HepG2 (cell line): ENCODE results near the gene CORO1C. TPM values are rescaled to one million over a fixed set of nuclear protein-coding genes. Genes with fewer than 3 reads are reported as not detected.

Experiments
- BCL6 ChIP-seq: IDR thresholded peaks from 2 replicates; pipeline ENCODE4 v1.6.1; 2016; ENCODE audit warnings: missing genetic modification reagents, missing compliant biosample characterization
- BORCS8-MEF2B ChIP-seq: sonication (generic); formaldehyde crosslinking; IDR thresholded peaks from 2 replicates; pipeline ENCODE4 v1.8.0; 2022; ENCODE audit warnings: mild to moderate bottlenecking, missing genetic modification reagents
- BRCA1 ChIP-seq: sonication (generic); formaldehyde crosslinking; IDR thresholded peaks from 2 replicates; pipeline ENCODE4 v1.4.0; 2020; ENCODE audit warnings: missing genetic modification reagents
- CREB1 ChIP-seq, 2 experiments: fragments of 450-650 bp in 1 of 2; IDR thresholded peaks; 2 replicates each; pipeline ENCODE4 v1.6.1; 2016 to 2017; ENCODE audit warnings: control low read depth in 1 of 2, mild to moderate bottlenecking in 1 of 2, missing compliant biosample characterization in 1 of 2, missing genetic modification characterization in 1 of 2
- FOXJ3 ChIP-seq: sonication (generic); formaldehyde crosslinking; IDR thresholded peaks from 2 replicates; pipeline ENCODE4 v1.4.0; 2020; ENCODE audit warnings: missing genetic modification reagents, mild to moderate bottlenecking, borderline replicate concordance
- JDP2 ChIP-seq: sonication (generic); formaldehyde crosslinking; IDR thresholded peaks from 2 replicates; pipeline ENCODE4 v1.8.1; 2022; ENCODE audit warnings: missing genetic modification reagents, borderline replicate concordance
- KDM2A ChIP-seq: sonication (generic); formaldehyde crosslinking; IDR thresholded peaks from 2 replicates; pipeline ENCODE4 v1.4.0; 2020; ENCODE audit warnings: low read depth, missing genetic modification reagents, borderline replicate concordance
- MAFG ChIP-seq: sonication (generic); formaldehyde crosslinking; IDR thresholded peaks from 2 replicates; pipeline ENCODE4 v1.5.1; 2020; ENCODE audit warnings: mild to moderate bottlenecking, missing genetic modification reagents
- MBNL3 ChIP-seq: fragments of 250-450 bp; sonication (Bioruptor Pico); conservative IDR thresholded peaks from 2 replicates; pipeline ENCODE4 v1.8.0; 2022; ENCODE audit warnings: mild to moderate bottlenecking, inconsistent platforms
- MIER2 ChIP-seq: IDR thresholded peaks from 2 replicates; pipeline ENCODE4 v1.6.1; 2016; ENCODE audit warnings: missing biosample characterization, missing genetic modification reagents
- RFXAP ChIP-seq: sonication (generic); formaldehyde crosslinking; IDR thresholded peaks from 2 replicates; pipeline ENCODE4 v1.4.0; 2020; ENCODE audit warnings: missing genetic modification reagents, borderline replicate concordance
- UBTF ChIP-seq: sonication (generic); formaldehyde crosslinking; IDR thresholded peaks from 2 replicates; pipeline ENCODE4 v1.4.0; 2020; ENCODE audit warnings: mild to moderate bottlenecking, missing genetic modification reagents
- ZBTB40 ChIP-seq, 2 experiments: fragments of 450-650 bp in 1 of 2; sonication (generic) in 1 of 2; formaldehyde crosslinking in 1 of 2; IDR thresholded peaks; 2 replicates each; pipeline versions ENCODE4 v1.6.1 to v1.8.0; 2016 to 2022; ENCODE audit warnings: antibody characterized with exemption in 1 of 2, mild to moderate bottlenecking in 1 of 2, missing genetic modification reagents in 1 of 2
- ZNF121 ChIP-seq: sonication (generic); formaldehyde crosslinking; IDR thresholded peaks from 2 replicates; pipeline ENCODE4 v1.5.0; 2020; ENCODE audit warnings: mild to moderate bottlenecking, missing genetic modification reagents
- ZNF558 ChIP-seq: sonication (generic); formaldehyde crosslinking; IDR thresholded peaks from 2 replicates; pipeline ENCODE4 v1.9.0; 2022; ENCODE audit warnings: mild to moderate bottlenecking, missing genetic modification reagents, borderline replicate concordance
- ZNF644 ChIP-seq: IDR thresholded peaks from 2 replicates; pipeline ENCODE4 v1.6.1; 2016; ENCODE audit warnings: low read depth
- polyA plus RNA-seq, 8 experiments: library from polyadenylated mRNA; depleted of rRNA in 3 of 8; stranded (reverse) in 7 of 8; unstranded in 1 of 8; fragments of >200 nt; fragmentation: Illumina TruSeq in 4 of 8; extraction: Trizol in 4 of 8; gene quantifications; 2 replicates each; pipeline versions ENCODE4 v1.2.1 to v1.2.3, GENCODE V29; 2011 to 2016; ENCODE audit warnings: low read depth in 4 of 8, missing spikeins in 1 of 8, mixed read lengths in 1 of 8; ENCODE audit not compliant: insufficient read depth in 1 of 8
- total RNA-seq, 5 experiments: library from RNA; depleted of rRNA; stranded (reverse); fragments of >200 nt; fragmentation: Illumina TruSeq; extraction: Trizol; gene quantifications; 2 replicates each; pipeline ENCODE4 v1.2.3, GENCODE V29; 2016; ENCODE audit warnings: low read depth in 1 of 5
- TF ChIP-seq, protein P1 (sequence below): sonication (generic); formaldehyde crosslinking; IDR thresholded peaks from 2 replicates; pipeline ENCODE4 v1.5.1; 2020; ENCODE audit warnings: mild to moderate bottlenecking, missing genetic modification reagents, borderline replicate concordance

Gene CORO1C
- total and polyA plus RNA-seq, 2 of the 13 experiments (the other 11 are each of a cell fraction or from before 2014, with no cell fraction given) = 73.7 to 131 TPM

DNA sequence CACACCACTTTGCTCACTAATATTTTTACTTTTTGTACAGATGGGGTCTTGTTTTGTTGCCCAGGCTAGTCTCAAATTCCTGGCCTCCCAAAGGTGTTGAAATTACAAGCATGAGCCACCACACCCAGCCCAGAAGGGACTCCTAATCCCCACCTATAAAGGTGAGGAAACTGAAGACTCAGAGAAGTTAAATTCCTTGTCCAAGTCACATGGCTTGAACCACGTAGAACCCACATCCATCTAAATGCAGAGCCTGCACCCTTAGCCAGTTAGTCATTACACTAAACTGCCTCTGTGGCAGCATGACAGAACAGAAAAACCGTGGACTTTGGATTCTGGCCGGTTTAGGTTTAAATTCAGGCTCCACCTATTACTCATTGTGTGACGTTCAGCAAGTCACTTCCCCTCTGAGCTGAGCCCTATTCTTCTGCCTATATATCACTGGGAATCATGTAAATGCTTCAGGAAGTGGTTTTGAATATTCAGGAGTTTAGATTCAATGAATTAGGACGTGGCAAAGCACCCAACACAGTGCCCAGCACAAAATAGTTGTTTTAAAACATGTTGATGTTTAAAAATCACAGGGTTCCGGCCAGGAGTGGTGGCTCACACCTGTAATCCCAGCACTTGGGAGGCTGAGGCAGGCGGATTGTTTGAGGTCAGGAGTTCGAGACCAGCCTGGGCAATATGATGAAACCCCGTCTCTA lies 3.0 kb upstream of the CORO1C start (continued):
- TF ChIP-seq KDM2A (CRISPR knock-in tag) (no peak), FOXJ3 (CRISPR knock-in tag) (no peak), ZNF121 (CRISPR knock-in tag) (peak; percentile 74), ZNF558 (CRISPR knock-in tag) (no peak), BRCA1 (no peak), MIER2 (CRISPR knock-in tag) (no peak), BORCS8-MEF2B (CRISPR knock-in tag) (0 out of 2 replicates have a peak, but pooled peaks have one; percentile 17), JDP2 (CRISPR knock-in tag) (no peak), BCL6 (CRISPR knock-in tag) (no peak), CREB1 (IDR thresholded peaks at IDR 0.05) (peak; percentile 81), CREB1 (CRISPR knock-in tag; IDR thresholded peaks at IDR 0.05) (peak; percentile 90), ZNF644 (CRISPR knock-in tag) (0 out of 2 replicates have a peak, but pooled peaks have one; percentile 58), MBNL3 (CRISPR knock-in tag) (no peak), ZBTB40 (IDR thresholded peaks at IDR 0.05) (no peak), ZBTB40 (CRISPR knock-in tag; IDR thresholded peaks at IDR 0.05) (no peak), RFXAP (CRISPR knock-in tag) (no peak), UBTF (CRISPR knock-in tag) (no peak), MAFG (CRISPR knock-in tag) (no peak)
- TF ChIP-seq, protein P1, sequence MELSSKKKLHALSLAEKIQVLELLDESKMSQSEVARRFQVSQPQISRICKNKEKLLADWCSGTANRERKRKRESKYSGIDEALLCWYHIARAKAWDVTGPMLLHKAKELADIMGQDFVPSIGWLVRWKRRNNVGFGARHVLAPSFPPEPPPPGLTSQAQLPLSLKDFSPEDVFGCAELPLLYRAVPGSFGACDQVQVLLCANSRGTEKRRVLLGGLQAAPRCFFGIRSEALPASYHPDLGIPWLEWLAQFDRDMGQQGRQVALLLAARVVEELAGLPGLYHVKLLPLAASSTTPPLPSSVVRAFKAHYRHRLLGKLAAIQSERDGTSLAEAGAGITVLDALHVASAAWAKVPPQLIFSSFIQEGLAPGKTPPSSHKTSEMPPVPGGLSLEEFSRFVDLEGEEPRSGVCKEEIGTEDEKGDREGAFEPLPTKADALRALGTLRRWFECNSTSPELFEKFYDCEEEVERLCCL = no peak
